PFSK-1 (cell line): ENCODE measurements around the gene HMMR.

ENCODE experiments used
- FOXP2 ChIP-seq: optimal IDR thresholded peaks from 2 replicates; pipeline ENCODE3; 2011; ENCODE audit warnings: borderline replicate concordance, control low read depth, inconsistent platforms; ENCODE audit not compliant: insufficient read depth; ENCODE audit errors: extremely low read length, extremely low read depth
- POLR2AphosphoS5 ChIP-seq: IDR thresholded peaks from 2 replicates; pipeline ENCODE4 v1.6.1; 2012; ENCODE audit warnings: low read depth, mild to moderate bottlenecking, control low read depth, low read length, moderate library complexity
- SIN3A ChIP-seq: IDR thresholded peaks from 2 replicates; pipeline ENCODE4 v1.6.1; 2012; ENCODE audit warnings: mild to moderate bottlenecking, low read length, moderate library complexity, borderline replicate concordance; ENCODE audit not compliant: insufficient read depth
- TAF1 ChIP-seq: IDR thresholded peaks from 2 replicates; pipeline ENCODE4 v1.6.1; 2012; ENCODE audit warnings: low read length, control low read depth, borderline replicate concordance; ENCODE audit not compliant: insufficient read depth
- TF ChIP-seq, protein P1 (sequence below), 2 experiments: IDR thresholded peaks; 2 replicates each; pipeline versions ENCODE4 v1.6.1 to v1.8.0; 2011 to 2012; ENCODE audit warnings: low read depth in 2 of 2, low read length in 2 of 2, control low read depth in 1 of 2, inconsistent platforms in 1 of 2, mild to moderate bottlenecking in 1 of 2, moderate library complexity in 1 of 2; ENCODE audit not compliant: insufficient read depth in 1 of 2

Gene HMMR

DNA sequence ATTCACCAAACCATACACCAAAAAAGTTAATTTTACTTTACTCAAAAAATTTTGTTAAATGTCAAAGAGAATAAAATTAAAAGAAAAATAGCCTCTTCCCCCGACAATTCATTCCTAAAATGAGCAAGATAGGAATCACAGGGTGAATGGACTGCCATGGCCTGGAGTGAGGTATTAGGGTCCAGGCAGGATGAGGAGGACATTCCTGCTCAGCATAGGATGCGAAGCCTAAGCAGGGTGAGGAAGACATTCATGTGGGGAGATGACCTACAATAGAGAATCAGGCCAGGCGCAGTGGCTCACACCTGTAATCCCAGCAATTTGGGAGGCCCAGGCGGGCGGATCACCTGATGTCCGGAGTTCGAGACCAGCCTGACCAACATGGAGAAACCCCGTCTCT lies 8.9 kb upstream of the HMMR start:
- no peak for TF ChIP-seq FOXP2
- no peak for TF ChIP-seq TAF1
- TF ChIP-seq POLR2AphosphoS5 = no peak
- TF ChIP-seq SIN3A = no peak
- TF ChIP-seq, protein P1, sequence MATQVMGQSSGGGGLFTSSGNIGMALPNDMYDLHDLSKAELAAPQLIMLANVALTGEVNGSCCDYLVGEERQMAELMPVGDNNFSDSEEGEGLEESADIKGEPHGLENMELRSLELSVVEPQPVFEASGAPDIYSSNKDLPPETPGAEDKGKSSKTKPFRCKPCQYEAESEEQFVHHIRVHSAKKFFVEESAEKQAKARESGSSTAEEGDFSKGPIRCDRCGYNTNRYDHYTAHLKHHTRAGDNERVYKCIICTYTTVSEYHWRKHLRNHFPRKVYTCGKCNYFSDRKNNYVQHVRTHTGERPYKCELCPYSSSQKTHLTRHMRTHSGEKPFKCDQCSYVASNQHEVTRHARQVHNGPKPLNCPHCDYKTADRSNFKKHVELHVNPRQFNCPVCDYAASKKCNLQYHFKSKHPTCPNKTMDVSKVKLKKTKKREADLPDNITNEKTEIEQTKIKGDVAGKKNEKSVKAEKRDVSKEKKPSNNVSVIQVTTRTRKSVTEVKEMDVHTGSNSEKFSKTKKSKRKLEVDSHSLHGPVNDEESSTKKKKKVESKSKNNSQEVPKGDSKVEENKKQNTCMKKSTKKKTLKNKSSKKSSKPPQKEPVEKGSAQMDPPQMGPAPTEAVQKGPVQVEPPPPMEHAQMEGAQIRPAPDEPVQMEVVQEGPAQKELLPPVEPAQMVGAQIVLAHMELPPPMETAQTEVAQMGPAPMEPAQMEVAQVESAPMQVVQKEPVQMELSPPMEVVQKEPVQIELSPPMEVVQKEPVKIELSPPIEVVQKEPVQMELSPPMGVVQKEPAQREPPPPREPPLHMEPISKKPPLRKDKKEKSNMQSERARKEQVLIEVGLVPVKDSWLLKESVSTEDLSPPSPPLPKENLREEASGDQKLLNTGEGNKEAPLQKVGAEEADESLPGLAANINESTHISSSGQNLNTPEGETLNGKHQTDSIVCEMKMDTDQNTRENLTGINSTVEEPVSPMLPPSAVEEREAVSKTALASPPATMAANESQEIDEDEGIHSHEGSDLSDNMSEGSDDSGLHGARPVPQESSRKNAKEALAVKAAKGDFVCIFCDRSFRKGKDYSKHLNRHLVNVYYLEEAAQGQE (IDR thresholded peaks at IDR 0.05; ENCODE audit: insufficient read depth in 1 of 2, low read depth in 2 of 2, low read length in 2 of 2) = no peak

DNA sequence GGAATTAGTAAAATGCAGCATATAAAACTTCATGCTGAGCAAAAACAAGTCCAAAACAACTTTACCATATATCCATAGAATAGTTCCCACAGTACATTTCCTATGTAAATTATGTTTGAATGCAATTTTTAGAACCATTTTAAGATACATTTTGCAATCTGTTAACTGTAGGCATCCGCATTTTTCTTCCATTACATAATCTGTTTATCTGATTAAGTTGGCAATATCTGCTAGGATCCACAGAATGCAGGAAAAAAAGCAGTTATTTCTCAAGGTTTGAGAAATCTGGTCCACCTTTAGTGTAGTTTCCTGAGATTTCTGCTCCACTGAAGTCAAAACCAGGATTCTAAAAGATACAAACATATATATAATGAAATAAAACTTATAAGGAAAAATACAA lies 6.7 kb upstream of the HMMR start:
- TF ChIP-seq TAF1 (no peak), SIN3A (no peak), POLR2AphosphoS5 (no peak), FOXP2 (no peak)
- TF ChIP-seq, protein P1 (IDR thresholded peaks at IDR 0.05; ENCODE audit: insufficient read depth in 1 of 2, low read depth in 2 of 2, low read length in 2 of 2) = no peak

DNA sequence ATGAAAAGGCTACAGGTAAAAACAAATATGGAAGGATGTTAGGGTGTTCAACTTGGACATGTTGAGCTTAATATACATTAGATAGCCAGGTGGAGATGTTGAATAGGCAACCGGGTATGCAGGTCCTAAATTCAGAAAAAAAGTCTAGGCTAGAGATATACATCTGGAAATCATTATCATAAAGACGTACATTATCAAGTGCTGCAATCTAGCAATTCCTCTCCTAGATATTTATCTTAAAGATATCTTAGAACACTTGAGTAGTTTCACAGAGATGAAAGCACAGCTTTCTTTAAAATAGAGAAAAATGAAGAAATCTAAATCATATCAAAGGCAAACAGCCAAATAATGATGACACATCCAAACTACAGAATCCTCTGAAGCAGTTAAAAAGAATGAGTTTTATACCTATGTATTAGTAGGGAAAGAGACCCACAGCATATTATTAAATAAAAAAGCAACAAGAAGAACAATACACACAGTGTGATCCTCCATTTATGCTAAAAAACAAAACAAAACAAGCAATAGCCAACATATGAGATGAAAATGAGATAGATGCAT lies 4.3 kb upstream of the HMMR start:
- TF ChIP-seq SIN3A (no peak), TAF1 (no peak), FOXP2 (no peak), POLR2AphosphoS5 (no peak)
- TF ChIP-seq, protein P1 (IDR thresholded peaks at IDR 0.05; ENCODE audit: insufficient read depth in 1 of 2, low read depth in 2 of 2, low read length in 2 of 2) = no peak

DNA sequence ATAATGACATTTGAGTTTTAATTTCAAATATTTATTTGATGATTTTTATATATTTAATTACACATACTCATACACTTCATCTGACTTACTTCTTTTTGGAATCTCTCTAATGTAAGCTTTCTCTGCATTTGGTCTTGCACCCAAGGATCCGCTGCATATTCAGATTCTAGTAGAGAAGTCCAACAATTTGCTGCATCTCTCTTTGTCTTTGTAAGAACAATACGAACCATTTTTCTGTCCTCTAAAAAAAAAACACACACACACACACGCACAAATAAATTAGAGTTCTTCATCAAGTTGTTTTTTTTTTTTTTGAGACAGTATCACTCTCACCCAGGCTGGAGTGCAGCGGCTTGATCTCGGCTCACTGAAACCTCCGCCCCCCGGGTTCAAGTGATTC lies 3.6 kb upstream of the HMMR start:
- TF ChIP-seq TAF1 (no peak), POLR2AphosphoS5 (no peak), SIN3A (no peak), FOXP2 (no peak)
- TF ChIP-seq, protein P1 (IDR thresholded peaks at IDR 0.05; ENCODE audit: insufficient read depth in 1 of 2, low read depth in 2 of 2, low read length in 2 of 2) = no peak
